Lower lobe of right lung (tissue), 2 donors: ENCODE data around the gene PRDM11. TPM values are rescaled to one million over a fixed set of nuclear protein-coding genes. Genes with fewer than 3 reads are reported as not detected.
A peak's percentile ranks its signal among the peaks of the same experiment; 100 is the strongest.

Experiments used
- ATAC-seq, 2 donors: fragments of 200-7000 bp; cut with Tn5 transposase; one replicate each; pipeline ENCODE4 v1.9.1; 2020 to 2022; ENCODE audit warnings: mild to moderate bottlenecking in 2 of 2, moderate library complexity in 2 of 2
- DNase-seq: peaks from one replicate; pipeline ENCODE4 v3.0.0-alpha.2; 2020
- H3K27ac ChIP-seq: fragments of 200-600 bp; one replicate; pipeline ENCODE4 v1.8.0; 2022
- H3K27me3 ChIP-seq: fragments of 200-600 bp; one replicate; pipeline ENCODE4 v1.8.0; 2022; ENCODE audit warnings: low read depth
- H3K36me3 ChIP-seq: fragments of 200-600 bp; one replicate; pipeline ENCODE4 v1.8.0; 2022; ENCODE audit warnings: mild to moderate bottlenecking
- H3K4me1 ChIP-seq: fragments of 200-600 bp; one replicate; pipeline ENCODE4 v1.8.0; 2022
- H3K4me3 ChIP-seq: fragments of 200-600 bp; one replicate; pipeline ENCODE4 v1.8.0; 2022; ENCODE audit warnings: mild to moderate bottlenecking
- H3K9me3 ChIP-seq: fragments of 200-600 bp; one replicate; pipeline ENCODE4 v1.8.0; 2022
- CTCF ChIP-seq: fragments of 200-600 bp; IDR thresholded peaks from one replicate; pipeline ENCODE4 v1.8.0; 2022; ENCODE audit warnings: antibody characterized with exemption, mild to moderate bottlenecking
- intact Hi-C: fragments of 100-400 bp; cut with DNase I; formaldehyde crosslinking; loops from one replicate; pipeline ENCODE4 v1.11.0; 2022
- total RNA-seq: library from RNA; stranded (reverse); fragmentation: NEBNext Ultra II Directional; extraction: Animal tissue kit (Norgen Biotek cat#: 25700); gene quantifications from one replicate; pipeline ENCODE4 v1.2.1, GENCODE V29; 2021
- donor health status: DM: no; HTN: yes; CAD: no; lungs with severe emphysema.

The PRDM11 gene
- total RNA-seq, 1 donor from 2014 or later: 15.1 TPM

GRCh38 chr11:45156741-45157140, 10.3 kb downstream of the PRDM11 start:
- Histone ChIP-seq H3K36me3 (no peaks in the 10 kb centered on the region), H3K27me3 (no peaks in the 10 kb centered on the region), H3K4me1 (peaks cover 28% of the 10 kb centered on the region), H3K9me3 (no peaks in the 10 kb centered on the region), H3K4me3 (no peak overlapping the region), H3K27ac (no peak overlapping the region)
- DNase-seq (no peak), ATAC-seq (no peak)
- intact Hi-C loops: no loop called here
- TF ChIP-seq CTCF: no peak

DNA sequence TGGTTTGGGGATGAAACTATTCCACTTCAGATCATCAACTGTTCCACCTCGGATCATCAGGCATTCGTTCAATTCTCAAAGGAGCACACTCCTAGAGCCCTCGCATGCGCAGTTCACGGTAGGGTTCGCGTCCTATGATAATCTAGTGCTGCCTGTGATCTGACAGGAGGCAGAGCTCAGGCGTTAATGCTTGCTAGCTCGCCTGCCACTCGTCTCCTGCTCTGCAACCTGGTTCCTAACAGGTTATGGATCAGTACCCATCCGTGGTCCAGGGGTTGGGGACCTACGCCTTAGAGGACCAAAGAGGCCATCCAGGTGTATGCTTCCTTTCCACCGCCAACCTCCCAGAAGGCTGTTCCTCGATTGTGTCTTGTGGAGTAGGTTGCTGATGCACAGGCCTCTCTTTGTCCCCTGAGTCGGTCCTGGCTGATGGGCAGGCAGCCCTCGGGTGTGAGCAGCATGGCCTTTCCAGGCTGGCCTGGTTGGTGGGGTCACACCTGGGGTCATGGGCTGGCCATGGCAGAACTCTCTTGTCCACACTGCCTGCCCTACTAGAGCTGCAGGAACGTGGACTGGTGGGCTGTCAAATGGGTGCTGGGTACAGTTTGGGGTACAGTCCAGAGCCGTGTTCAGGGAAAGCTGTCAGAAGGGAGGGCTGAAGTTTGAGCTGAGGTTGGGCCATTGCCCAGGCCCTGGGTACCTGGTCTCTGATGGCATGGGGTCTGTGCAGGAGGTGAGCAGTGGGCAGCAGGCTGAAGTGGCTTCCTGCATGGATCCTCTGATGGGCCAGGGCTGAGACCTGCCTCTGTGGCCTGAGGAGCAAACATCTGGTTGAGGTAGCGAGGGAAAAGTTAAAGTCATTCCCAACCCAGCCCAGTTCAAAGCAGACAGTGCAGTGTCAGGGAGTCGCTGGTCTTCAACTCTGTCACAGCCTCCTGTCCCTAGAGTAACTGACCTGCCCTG, 11.1 kb downstream of the PRDM11 start:
- ATAC-seq (no peak), DNase-seq (no peak)
- no peaks in the 10 kb centered on the region for H3K36me3 ChIP-seq
- no peak overlapping the region for H3K4me3 ChIP-seq
- H3K4me1 ChIP-seq: peaks cover 35% of the 10 kb centered on the region
- H3K27me3 ChIP-seq: no peaks in the 10 kb centered on the region
- no peaks in the 10 kb centered on the region for H3K9me3 ChIP-seq
- intact Hi-C loops: no loop called here
- peak overlapping the region; percentile 31 for H3K27ac ChIP-seq
- no peak for TF ChIP-seq CTCF

DNA sequence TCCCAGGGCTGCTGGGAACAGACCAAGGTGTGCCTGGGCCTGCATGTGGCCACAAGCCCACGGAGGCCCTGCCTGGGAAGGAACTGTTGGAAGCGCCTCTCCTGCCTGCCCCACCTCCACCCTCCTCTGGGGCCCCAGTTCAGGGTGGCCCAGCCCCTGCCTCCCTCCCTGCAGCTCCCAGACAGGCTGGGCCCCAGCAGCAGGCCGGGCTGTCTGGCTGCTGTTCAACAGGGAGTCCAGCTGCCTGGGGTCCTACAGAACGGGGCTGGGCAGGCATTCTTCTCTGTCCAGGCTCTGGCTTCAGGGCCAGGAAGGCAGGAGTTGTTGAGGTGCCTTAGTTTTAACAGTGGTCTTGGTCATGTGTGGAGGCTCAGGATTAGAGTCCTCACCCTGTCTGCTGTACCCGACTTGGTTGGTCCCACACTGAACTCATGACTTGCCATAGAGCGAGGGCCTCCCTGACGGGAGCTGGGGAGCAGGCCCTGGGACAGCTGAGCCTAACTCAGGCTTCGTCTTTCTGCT, 11.8 kb downstream of the PRDM11 start:
- no peaks in the 10 kb centered on the region for H3K27me3 ChIP-seq
- ATAC-seq (peak; percentile 45 to 54), DNase-seq (peak; percentile 59)
- no peaks in the 10 kb centered on the region for H3K36me3 ChIP-seq
- no peak for TF ChIP-seq CTCF
- intact Hi-C loops: no loop called here
- H3K4me1 ChIP-seq: peaks cover 35% of the 10 kb centered on the region
- H3K4me3 ChIP-seq: no peak overlapping the region
- no peaks in the 10 kb centered on the region for H3K9me3 ChIP-seq
- peak overlapping the region; percentile 31 for H3K27ac ChIP-seq

GRCh38 chr11:45158891-45159605, 12.6 kb downstream of the PRDM11 start:
- peaks cover 35% of the 10 kb centered on the region for H3K4me1 ChIP-seq
- intact Hi-C loops: no loop called here
- no peak for TF ChIP-seq CTCF
- peak overlapping the region; percentile 31 for H3K27ac ChIP-seq
- H3K4me3 ChIP-seq: no peak overlapping the region
- ATAC-seq: peak in 1 of 2 donors; percentile 5
- H3K9me3 ChIP-seq: no peaks in the 10 kb centered on the region
- no peaks in the 10 kb centered on the region for H3K36me3 ChIP-seq
- H3K27me3 ChIP-seq: no peaks in the 10 kb centered on the region
- DNase-seq: no peak

- Histone ChIP-seq H3K4me1 (peaks cover 33% of the 10 kb centered on the region), H3K27me3 (no peaks in the 10 kb centered on the region), H3K4me3 (no peak overlapping the region), H3K9me3 (no peaks in the 10 kb centered on the region), H3K36me3 (no peaks in the 10 kb centered on the region), H3K27ac (no peak overlapping the region)
- ATAC-seq: no peak
- intact Hi-C loops: no loop called here
- no peak for DNase-seq
- TF ChIP-seq CTCF: no peak
These were observed 13.4 kb downstream of the PRDM11 start for GRCh38 chr11:45159781-45160365.
